Thyroid gland (tissue), 4 donors: ENCODE results near the gene CLIP4.
A peak's percentile ranks its signal among the peaks of the same experiment; 100 is the strongest.

Source experiments
- CTCF ChIP-seq, 6 experiments: fragments of 200-600 bp in 3 of 6; fragments of 450-650 bp in 3 of 6; sonication (generic) in 3 of 6; IDR thresholded peaks; one replicate each; pipeline ENCODE4 v1.5.1; 2016 to 2019; ENCODE audit warnings: antibody characterized with exemption in 6 of 6, mild to moderate bottlenecking in 2 of 6, inconsistent platforms in 1 of 6, moderate library complexity in 1 of 6
- POLR2A ChIP-seq, 2 donors: fragments of 450-650 bp; IDR thresholded peaks; one replicate each; pipeline ENCODE4 v1.6.1; 2017; ENCODE audit warnings: antibody characterized with exemption in 2 of 2, mild to moderate bottlenecking in 2 of 2, moderate library complexity in 1 of 2

- TF ChIP-seq CTCF (IDR thresholded peaks at IDR 0.05): no peak
- TF ChIP-seq POLR2A (IDR thresholded peaks at IDR 0.05): peak in 1 of 2 donors; percentile 27
These were observed 118.2 kb downstream of the CLIP4 start for GRCh38 chr2:29233428-29233827.
